ENCODE data around the gene MINK1. TPM values are rescaled to one million over a fixed set of nuclear protein-coding genes. Genes with fewer than 3 reads are reported as not detected.

MINK1 gene
- total and polyA plus RNA-seq, 10 of the 15 experiments (the other 5 are each of a cell fraction or from before 2014, with no cell fraction given): 0.08 to 55.6 (median 15.0) TPM

- ChIA-PET SMC1A (ENCODE audit: uncharacterized antibody, unreplicated experiment) (no interaction called here), RAD21 (ENCODE audit: unreplicated experiment) (no interaction called here), POLR2A (interaction anchor here (0.6 to 1.0 kb wide), 2 partner anchors 16 to 30 kb away, joined by 3 to 5 read pairs; partner anchors contain the start of gene SPAG7), CTCF (interaction anchor here (0.7 kb wide), 1 partner anchor 32 kb away, joined by 3 read pairs; no protein-coding TSS in a partner anchor)
- H3K27ac ChIP-seq (ENCODE audit: control insufficient read depth, insufficient read depth): no peak overlapping the region
- H3K36me3 ChIP-seq (ENCODE audit: control insufficient read depth in 2 of 2, insufficient read depth in 2 of 2, low read length in 1 of 2): peaks cover 6 to 18% of the 10 kb centered on the region in 2 experiments; a peak in 3 of 4 replicates
- intact Hi-C loops (cut with micrococcal nuclease; ENCODE audit: unreplicated experiment) (no loop called here), in situ Hi-C loops (cut with MboI) (no loop called here)
- H3K4me1 ChIP-seq (ENCODE audit: control insufficient read depth, insufficient read depth, low read length): peaks cover 30% of the 10 kb centered on the region
- FAIRE-seq: no peak
- no TSS peak for BruUV-seq (replicated peaks)
- ATAC-seq: no peak
- no peak overlapping the region; the same call in 1 of the 2 replicates for H3K4me2 ChIP-seq (ENCODE audit: control insufficient read depth, insufficient read depth)
- no peak overlapping the region for H2AFZ ChIP-seq (ENCODE audit: control insufficient read depth, low read depth, low read length)
- WGBS (ENCODE audit: insufficient coverage, insufficient replicate concordance, low lambda C conversion rate, missing lambda C conversion rate): 90% methylated on average over 16 of the region's 16 CpGs
- no peaks in the 10 kb centered on the region for H3K9me3 ChIP-seq (replicated peaks; ENCODE audit: control insufficient read depth, insufficient read depth, low read length)
- no peak overlapping the region for H3K4me3 ChIP-seq
- H3K79me2 ChIP-seq (ENCODE audit: control insufficient read depth, insufficient read depth, low read length): peaks cover 44% of the 10 kb centered on the region
- no peaks in the 10 kb centered on the region for H4K20me1 ChIP-seq (ENCODE audit: control insufficient read depth, insufficient read depth)
- no peaks in the 10 kb centered on the region for H3K27me3 ChIP-seq (replicated peaks in 1 of 2; ENCODE audit: control insufficient read depth in 2 of 2, insufficient read depth in 2 of 2, low read length in 1 of 2)
- no peak for DNase-seq (ENCODE audit: low read depth, low spot score)
- no peak overlapping the region for H3K9ac ChIP-seq (ENCODE audit: control insufficient read depth, insufficient read depth, low read length)
- TF ChIP-seq BCLAF1 (IDR thresholded peaks at IDR 0.05): no peak
- TF ChIP-seq USF2 (IDR thresholded peaks at IDR 0.05; ENCODE audit: borderline replicate concordance, low read depth, low read length): no peak
- no peak for TF ChIP-seq POU2F2 (IDR thresholded peaks at IDR 0.05; ENCODE audit: borderline replicate concordance, low read depth, low read length)
- TF ChIP-seq GATAD2B (conservative IDR thresholded peaks at IDR 0.05; ENCODE audit: low read depth): no peak
- TF ChIP-seq ZNF384 (IDR thresholded peaks at IDR 0.05; ENCODE audit: borderline replicate concordance, low read depth, low read length): no peak
- no peak for TF ChIP-seq MYB (IDR thresholded peaks at IDR 0.05; ENCODE audit: borderline replicate concordance, low read depth, low read length)
- TF ChIP-seq ZNF217 (IDR thresholded peaks at IDR 0.05): no peak
- no peak for TF ChIP-seq BHLHE40 (IDR thresholded peaks at IDR 0.05; ENCODE audit: borderline replicate concordance in 1 of 2, low read depth in 2 of 2, low read length in 1 of 2)
- TF ChIP-seq BCL3 (IDR thresholded peaks at IDR 0.05; ENCODE audit: borderline replicate concordance, insufficient read depth, low read depth, low read length, poor library complexity, severe bottlenecking): no peak
- no peak for TF ChIP-seq RUNX3 (IDR thresholded peaks at IDR 0.05; ENCODE audit: low read length)
- no peak for TF ChIP-seq BMI1 (IDR thresholded peaks at IDR 0.05; ENCODE audit: borderline replicate concordance)
- no peak for TF ChIP-seq ETV6 (conservative IDR thresholded peaks at IDR 0.05 in 1 of 2, IDR thresholded peaks at IDR 0.05 in 1 of 2; ENCODE audit: borderline replicate concordance in 1 of 2, low read depth in 1 of 2)
- TF ChIP-seq NFYA (IDR thresholded peaks at IDR 0.05; ENCODE audit: borderline replicate concordance, low read depth, low read length): no peak
- TF ChIP-seq IRF4 (IDR thresholded peaks at IDR 0.05; ENCODE audit: low read depth, low read length): no peak
- TF ChIP-seq BCL11A (IDR thresholded peaks at IDR 0.05; ENCODE audit: low read depth, low read length): no peak
- TF ChIP-seq EP300 (IDR thresholded peaks at IDR 0.05; ENCODE audit: borderline replicate concordance in 1 of 2, control insufficient read depth in 1 of 2, low read depth in 2 of 2, low read length in 2 of 2): no peak
- TF ChIP-seq PBX3 (IDR thresholded peaks at IDR 0.05; ENCODE audit: insufficient replicate concordance, low read depth, low read length): no peak
Measured at GRCh38 chr17:4937553-4937952, 104.4 kb downstream of the MINK1 start.
